GM08714 (cell line): ENCODE measurements around the gene MACO1.
"Not testable (repeated sequence)": the region's sequence is repeated elsewhere in the genome, so short reads cannot be mapped to it uniquely, and the experiment has no call there.

ENCODE experiments used
- H3K4me3 ChIP-seq: fragments of 200-500 bp; sonication (Bioruptor generic); 2 replicates; pipeline ENCODE4 v1.5.1; 2014; ENCODE audit warnings: mild to moderate bottlenecking, low read length, inconsistent platforms
- ZNF274 ChIP-seq: IDR thresholded peaks from 2 replicates; pipeline ENCODE4 v1.6.1; 2012; ENCODE audit warnings: mild to moderate bottlenecking, low read depth, low read length

Gene MACO1, protein sequence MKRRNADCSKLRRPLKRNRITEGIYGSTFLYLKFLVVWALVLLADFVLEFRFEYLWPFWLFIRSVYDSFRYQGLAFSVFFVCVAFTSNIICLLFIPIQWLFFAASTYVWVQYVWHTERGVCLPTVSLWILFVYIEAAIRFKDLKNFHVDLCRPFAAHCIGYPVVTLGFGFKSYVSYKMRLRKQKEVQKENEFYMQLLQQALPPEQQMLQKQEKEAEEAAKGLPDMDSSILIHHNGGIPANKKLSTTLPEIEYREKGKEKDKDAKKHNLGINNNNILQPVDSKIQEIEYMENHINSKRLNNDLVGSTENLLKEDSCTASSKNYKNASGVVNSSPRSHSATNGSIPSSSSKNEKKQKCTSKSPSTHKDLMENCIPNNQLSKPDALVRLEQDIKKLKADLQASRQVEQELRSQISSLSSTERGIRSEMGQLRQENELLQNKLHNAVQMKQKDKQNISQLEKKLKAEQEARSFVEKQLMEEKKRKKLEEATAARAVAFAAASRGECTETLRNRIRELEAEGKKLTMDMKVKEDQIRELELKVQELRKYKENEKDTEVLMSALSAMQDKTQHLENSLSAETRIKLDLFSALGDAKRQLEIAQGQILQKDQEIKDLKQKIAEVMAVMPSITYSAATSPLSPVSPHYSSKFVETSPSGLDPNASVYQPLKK

DNA sequence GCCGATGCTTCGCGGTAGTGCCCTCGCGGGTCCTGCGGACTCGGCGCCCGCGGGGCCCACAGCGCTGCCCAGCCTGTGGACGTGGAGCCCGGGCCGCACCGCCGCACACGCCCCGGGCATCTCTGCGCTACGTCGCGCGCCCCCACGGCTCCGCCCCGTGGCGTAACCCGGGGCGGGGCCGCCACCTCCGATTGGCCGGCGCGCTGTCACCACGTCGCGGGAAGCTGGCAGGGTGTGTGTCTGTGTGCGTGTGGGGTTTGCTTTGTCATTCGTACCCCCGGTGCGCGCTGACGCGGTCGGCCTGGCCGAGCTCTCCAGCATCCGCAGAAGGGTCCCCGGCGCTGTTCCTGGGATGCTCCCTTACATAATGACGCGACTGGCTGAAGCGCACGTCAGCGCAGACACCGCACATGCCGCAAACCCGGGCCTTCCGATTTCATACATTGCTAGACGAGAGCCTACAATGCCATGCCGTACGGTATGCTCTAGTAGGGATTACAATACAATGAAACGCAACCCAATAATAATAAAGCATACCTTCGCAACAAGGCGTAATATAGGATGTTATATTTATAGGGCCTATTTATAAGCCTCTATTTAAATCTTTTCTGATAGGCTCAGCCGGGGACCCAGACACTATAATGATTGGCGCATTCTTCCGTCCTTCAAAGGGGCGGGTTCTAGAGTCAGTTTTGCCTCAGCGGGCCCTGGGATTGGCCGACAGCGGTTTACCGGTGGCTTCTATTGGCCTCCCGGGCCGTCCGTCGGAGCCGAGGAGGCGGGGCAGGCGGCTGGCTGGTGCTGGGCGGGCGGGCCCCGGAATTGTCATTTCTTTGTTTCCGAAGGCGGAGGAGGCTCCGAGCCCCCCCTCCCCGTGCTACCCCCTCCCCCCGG lies at the start of gene MACO1:
MACO1 (plus strand) TSS at position 825 of the 894 bp plus-strand sequence. CDS start 202 bp downstream, outside the sequence.
- no peak for TF ChIP-seq ZNF274
- H3K4me3 ChIP-seq: peak within 1 kb of the TSS; percentile 98

DNA sequence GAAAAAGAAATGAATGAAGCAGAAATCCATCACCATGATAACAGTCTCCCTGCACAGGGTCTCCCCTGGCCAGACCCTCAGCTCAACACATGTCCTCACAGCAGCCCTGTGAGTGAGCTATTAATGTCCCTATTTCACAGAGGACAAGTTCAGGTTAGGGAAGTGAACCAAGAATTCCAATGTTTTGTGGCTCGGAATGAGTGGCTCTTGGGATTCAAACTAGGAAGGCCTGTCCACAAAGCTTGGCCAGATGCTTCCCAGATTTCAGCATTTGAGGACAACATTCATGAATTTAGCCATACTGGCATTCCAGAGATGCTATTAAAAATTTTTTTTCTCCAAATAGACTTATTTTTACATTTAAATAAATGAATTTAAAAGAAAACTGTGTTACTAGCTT lies 48.2 kb upstream of the MACO1 start:
- not testable (repeated sequence) for H3K4me3 ChIP-seq

DNA sequence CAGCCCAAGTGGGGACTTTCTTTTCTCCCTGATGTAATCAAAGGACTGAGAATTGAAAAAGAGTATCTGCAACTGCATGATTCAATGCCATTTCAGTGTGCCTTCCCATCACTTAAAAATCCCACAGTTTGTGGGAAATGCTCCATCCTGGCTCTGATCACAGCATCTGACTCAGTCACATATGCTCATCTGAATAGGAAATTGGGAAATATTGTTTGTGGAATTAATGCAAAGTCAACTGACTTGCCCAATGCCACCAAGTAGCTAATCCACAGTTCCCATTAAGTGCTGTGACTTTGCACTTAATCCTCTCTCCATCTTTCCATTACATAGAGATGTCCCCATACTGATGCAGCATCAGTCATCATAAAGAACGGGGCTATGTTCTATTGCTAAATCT lies 47.6 kb upstream of the MACO1 start:
- H3K4me3 ChIP-seq: not testable (repeated sequence)

DNA sequence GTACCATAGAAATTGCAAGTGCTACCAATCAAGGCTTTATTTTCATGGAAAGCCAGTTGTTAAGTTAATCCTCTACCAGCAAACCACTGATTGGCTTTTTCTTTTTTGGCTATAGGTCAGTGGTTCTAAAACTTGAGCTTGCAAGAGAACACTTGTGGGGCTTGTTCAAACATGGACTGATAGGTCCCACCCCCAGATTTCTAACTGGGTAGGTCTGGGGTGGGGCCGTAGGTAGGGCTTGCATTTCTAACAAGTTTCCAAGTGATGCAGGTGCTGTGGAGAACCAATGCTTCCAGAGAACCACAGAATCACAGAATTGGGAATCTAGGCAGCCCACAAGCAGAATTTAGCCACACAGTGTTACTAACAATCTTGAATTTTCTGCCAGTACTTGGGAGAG lies 46.8 kb upstream of the MACO1 start:
- not testable (repeated sequence) for H3K4me3 ChIP-seq

DNA sequence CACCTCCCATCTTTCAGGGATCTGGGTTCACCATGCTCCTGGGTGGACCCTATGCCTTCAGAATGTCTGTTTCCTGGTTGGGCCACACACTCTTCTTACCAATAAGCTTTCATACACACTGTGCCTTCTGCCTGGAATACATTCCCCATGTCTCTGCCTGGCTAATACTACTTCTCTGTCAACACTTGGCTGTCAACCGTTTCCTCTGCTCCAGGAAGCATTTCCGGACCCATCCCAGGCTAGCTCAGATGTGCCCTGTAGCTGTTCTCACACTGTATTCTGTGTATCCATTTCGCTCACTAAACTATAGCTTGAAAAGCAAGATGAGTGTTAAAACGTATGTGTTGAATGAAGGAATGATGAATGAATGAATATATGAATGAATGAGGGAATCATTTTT lies 43.6 kb upstream of the MACO1 start:
- H3K4me3 ChIP-seq: not testable (repeated sequence)

DNA sequence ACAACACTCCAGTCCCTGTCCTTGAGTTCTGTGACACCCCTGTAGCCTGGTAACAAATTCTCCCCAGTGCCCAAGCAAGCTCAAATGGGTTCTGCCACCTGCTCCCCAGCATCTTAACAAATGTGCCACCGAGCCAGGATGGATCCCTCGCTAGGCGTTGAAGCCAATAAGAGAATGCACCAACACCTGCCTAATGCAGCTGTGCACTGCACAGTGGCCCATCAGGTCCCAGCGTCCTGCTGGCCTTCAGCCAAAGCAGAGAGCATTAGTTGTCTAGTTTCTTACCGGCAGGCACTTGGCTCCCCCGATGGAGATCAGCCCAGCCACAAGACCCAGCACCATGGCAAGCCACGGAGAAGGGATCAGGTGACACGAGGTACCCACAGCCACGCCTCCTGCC lies 42.0 kb upstream of the MACO1 start:
- H3K4me3 ChIP-seq: not testable (repeated sequence)

DNA sequence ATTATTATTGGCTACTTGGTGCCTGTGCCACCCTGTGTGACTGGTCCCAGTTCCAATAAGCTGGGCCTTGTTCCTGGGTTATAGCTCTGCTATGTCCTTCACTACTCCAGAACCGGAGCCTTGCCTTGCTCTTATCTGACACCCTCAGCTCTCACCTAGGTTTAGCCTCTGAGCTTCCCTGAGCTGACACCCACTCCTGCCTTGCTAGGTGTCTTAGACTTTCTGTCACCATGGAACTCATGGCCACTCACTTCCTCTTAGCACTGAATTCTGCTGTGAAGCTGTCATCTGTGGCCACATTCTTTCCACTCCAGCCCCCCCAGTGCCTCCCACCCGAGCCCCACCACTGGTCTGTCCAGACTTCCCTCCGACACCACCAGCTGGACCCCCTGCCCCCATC lies 41.0 kb upstream of the MACO1 start:
- H3K4me3 ChIP-seq: not testable (repeated sequence)

DNA sequence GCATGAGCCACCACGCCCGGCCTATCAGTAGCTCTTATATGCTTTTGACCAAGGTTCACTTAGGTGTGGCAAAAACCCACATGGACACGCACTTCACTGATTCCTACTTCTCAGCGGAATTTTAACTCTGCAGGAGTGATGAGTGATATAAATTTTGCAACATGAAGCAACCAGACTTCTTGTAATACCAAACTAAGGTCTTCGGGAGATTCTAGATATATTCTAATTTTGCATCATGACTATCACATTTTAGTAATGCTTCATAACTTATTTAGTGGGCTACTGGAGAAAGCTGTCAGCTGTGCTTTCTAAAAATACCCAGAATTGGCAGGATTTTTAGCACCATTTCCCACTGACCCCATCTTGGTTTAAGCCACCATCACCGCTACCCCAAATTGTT lies 37.9 kb upstream of the MACO1 start:
- no peak for TF ChIP-seq ZNF274

DNA sequence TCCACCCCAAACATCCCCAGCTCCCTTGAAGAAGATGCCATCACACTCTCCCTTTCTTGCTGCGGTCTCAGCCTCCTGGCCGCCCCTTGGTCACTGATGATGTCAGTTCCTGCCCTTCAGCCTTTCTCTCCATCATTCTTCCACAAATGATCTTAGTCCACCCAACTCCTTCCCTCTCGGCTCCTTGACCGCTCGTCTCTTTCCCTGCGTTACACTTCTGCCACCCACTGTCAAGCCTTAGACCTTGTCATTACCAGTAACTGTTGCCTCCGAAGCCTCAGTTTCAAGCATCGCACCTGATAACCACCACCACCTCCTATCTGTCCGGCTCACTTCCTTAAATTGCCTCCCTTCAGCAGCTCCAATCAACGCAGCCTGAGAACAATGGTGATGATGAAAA lies 33.1 kb upstream of the MACO1 start:
- H3K4me3 ChIP-seq: not testable (repeated sequence)

More for the DNA sequence above, 37.9 kb upstream of the MACO1 start:
- no peak overlapping the region for H3K4me3 ChIP-seq

DNA sequence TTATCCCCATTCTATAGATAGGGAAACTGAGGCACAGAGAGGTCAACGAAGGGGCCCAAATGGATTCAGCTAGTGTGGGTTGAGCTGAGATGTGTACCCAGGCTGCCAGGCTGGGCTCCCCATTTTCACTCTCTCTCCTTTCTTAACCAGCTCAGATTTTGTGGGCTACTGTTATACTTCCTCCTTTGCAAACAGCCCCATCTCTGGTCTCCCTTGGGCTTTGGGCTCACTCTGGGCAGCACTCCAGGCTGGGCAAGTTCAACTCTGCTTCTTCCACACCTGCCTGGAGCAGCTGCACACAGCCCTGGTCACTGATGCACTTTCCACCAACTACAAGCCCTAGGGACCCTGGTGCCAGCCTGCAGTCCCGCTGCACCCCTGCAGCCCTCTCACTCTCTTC lies 32.6 kb upstream of the MACO1 start:
- not testable (repeated sequence) for H3K4me3 ChIP-seq

DNA sequence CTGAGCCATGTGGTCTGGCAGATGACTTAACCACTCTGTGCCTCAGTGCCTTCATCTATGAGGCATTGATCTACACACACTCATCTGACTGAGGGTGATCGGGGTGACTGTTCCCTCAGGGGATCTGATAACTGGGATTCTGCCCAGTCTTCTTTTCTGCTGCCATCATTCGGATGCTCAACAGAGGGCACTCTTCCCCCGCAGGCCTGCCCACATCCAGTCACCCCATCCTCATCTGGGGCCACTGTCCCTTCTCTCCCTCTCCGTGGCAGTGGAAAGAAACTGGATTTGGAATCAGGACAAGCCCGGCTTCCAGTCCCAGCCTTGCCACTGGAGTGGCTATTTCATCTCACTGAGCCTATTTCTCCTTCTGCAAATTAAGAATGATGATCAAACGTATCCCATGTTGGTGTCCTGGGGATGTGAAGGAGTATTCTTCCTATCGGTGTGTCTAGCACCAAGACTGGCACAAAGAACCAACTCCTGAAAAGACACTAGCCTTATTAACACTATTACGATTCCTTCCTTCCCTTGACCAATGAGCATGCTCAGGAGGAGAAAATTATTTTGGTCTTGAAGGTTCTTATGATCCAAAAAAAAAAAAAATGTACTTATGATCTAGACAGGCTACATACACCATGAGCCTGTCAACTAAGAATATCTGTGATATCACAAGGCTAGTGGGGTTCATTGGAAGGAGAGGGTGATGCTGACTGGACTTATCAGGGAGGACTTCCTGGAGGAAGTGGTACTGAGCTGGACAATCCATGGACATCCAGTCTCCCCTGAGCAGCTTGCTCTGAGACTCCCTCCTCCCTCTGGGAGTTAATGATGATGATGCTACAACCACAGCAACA lies 27.5 kb upstream of the MACO1 start:
- not testable (repeated sequence) for H3K4me3 ChIP-seq

DNA sequence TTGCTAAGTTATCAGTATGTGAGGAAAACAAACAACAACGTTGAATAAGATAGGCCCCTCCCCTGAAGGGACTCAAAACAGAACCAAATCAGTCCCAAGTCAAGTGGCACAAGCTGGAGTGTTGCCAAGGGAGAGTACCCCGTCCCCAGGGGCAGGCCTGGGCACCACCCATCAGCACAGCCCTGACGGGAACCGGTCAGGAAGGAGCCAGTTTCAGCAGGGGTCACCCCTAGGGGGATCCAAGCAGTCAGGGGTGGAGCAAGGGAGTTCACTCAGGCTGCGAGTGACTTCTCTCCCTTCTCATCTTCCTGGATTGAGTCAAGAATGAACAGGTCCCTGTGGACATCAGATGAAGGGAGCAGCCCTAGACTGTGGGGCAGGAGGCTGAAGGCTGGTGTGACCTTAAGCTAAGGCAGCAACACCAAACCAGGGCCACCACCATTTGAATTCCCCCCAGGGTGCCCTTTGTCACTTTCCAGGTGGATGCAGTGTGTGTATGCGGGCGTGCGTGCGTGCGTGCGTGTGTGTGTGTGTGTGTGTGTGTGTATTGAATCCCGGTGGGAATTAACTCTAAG lies 24.9 kb upstream of the MACO1 start:
- not testable (repeated sequence) for H3K4me3 ChIP-seq

DNA sequence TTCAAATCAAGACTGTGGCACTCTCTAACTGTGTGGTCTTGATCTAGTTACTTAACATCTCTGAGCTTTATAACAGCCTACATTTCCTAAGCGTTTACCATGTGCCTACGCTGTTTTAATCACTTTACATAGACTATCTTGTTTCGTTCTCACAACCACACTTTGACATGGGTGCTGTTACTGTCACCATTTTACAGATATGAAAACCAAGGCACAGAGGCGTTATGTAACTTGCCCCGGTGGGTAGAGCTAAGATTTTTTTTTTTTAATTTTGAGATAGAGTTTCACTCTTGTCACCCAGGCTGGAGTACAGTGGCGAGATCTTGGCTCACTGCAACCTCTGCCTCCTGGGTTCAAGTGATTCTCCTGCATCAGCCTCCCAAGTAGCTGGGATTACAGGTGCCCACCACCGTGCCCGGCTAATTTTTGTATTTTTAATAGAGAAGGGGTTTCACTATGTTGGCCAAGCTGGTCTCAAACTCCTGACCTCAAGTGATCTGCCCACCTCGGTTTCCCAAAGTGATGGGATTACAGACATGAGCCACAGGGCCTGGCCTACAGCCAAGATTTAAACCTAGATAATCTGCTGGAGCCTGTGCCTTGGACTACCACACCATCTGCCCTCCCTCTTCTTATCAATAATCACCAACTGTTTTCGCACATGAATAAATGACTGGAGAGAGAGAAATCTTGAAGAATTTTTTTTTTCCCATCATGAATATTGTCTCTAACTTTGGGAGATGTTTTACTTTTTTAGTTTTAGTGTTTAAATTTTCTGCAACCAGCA lies 20.9 kb upstream of the MACO1 start:
- H3K4me3 ChIP-seq: not testable (repeated sequence)

DNA sequence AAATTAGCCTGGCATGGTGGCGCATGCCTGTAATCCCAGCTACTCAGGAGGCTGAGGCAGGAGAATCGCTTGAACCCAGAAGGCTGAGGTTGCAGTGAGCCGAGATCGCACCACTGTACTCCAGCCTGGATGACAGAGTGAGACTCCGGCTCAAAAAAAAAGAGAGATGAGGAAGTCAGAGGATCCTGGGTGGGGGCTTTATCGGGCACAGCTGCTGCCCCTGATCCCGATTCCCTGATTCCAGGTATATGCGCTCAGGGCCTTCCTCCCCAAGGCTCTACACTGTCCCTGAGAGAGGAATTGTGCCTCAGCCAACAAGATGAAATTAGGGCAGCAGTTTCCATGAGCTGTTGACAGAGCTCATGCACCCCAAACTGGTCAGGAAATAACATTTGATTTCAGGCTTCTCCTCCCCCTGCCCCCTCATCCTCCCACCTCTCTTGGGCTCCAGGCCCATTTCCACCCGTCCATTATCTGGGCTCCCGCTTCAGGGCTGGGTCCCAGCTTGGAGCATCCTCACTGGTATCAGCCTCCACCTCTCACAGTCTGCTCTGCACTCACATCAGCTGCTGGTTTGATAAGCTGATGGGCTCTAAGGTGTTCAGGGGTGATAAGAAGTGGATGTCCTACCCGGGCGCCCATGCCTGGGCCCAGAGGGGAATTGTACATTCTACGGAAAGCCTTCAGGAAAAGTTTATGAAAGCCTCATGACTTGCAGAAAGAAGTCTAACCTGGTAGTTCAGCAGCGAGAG lies 17.6 kb upstream of the MACO1 start:
- H3K4me3 ChIP-seq: not testable (repeated sequence)

DNA sequence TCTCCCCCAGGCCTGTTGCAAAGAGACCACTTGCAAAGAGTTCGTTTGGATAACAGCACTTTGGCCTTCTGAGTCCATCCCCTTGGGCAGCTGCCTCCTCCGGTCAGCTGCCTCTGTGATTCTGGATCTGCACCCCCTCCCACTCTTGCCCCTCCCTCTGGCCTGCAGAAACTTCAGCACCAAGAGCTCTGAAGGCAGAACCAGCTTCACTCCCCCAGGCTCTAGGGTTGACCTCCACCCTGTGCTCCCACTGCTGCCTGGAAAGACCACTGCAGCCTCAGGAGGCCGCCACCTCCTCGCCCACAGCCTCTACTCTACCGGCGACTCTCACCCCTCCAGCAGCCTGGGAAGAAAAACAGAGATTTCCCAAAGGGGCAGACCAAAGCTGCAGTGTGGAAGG lies 16.5 kb upstream of the MACO1 start:
- H3K4me3 ChIP-seq: not testable (repeated sequence)

DNA sequence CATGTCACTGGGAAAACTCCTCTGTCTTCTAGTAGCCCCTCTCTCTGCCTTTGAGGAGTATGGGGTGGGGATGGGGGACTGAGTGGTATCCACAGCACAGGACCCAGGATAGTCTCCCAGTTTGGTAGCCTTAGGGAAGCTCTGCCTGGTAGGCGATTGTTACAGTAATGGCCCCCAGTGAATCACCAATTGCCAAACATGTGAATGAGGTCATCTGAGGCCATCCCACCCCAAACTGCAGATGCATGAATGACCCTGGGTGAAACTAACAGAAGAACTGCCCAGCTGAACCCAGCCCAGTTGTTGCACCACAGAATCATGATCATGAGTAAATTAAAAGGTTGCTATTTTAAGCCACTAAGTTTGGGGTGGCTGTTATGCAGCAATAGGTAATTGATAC lies 16.1 kb upstream of the MACO1 start:
- not testable (repeated sequence) for H3K4me3 ChIP-seq

DNA sequence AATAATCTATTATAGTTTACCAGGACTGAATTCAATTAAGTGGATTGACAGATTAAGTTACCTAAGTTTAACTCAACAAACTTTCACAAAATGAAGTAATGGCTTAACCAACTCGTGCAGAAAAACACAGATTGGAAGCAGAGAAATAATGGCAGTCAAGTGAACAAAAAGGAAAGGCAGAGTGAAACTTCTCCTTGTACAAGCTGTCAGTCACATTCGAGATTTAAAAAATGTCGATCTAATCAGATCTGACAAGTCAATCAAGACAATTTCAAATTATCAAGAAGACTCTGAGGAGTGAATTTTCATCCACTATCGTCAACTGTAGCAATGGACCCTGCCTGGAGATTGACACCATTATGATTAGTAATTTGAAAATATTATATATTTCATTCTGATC lies 13.4 kb upstream of the MACO1 start:
- H3K4me3 ChIP-seq: not testable (repeated sequence)

DNA sequence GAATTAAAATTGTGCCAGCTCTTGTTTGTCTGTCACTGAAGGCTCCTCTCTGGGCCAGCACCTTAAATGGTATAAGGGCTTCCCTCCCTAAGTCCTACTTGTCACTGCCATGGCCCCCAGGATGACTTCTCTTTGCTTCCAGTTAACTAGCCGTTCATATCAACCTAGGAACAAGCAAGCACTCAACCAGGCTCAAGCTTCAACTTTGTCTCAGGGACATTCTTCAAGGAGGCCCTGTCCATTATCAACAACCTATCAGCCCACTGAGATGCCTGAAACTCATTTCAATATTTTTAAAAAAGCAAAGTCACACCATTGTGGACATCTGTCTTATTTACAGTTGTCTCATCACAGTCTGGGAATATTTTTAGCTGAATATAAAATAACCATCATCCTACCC lies 11.4 kb upstream of the MACO1 start:
- not testable (repeated sequence) for H3K4me3 ChIP-seq

DNA sequence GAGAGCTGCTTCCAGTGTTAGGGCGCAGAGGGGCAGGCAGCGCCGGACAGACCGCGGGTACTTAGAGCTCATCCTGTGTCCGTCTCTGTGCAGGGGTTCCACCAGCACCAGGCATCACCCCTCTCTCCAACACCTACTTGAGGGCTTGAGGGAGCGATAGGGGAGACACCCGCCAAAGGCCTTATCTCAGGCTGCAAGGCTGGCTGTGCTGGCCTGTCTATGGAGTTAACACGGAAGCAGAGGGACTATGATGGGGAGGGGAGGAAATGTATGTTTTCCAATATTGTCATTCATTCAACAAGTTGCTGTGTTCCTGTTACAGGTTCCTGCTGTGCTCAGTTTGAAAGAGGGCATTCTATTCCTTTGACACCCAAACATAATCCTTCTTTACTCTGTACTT lies 10.0 kb upstream of the MACO1 start, which contains the start of gene RHCE:
RHCE (minus strand) TSS at position 111 of the 400 bp plus-strand sequence; CDS start at position 72, 39 bp downstream.
- H3K4me3 ChIP-seq: not testable (repeated sequence)
